ENCODE data around the gene SLC2A14.
"Not testable (repeated sequence)": the region's sequence is repeated elsewhere in the genome, so short reads cannot be mapped to it uniquely, and the experiment has no call there.

Gene SLC2A14

DNA sequence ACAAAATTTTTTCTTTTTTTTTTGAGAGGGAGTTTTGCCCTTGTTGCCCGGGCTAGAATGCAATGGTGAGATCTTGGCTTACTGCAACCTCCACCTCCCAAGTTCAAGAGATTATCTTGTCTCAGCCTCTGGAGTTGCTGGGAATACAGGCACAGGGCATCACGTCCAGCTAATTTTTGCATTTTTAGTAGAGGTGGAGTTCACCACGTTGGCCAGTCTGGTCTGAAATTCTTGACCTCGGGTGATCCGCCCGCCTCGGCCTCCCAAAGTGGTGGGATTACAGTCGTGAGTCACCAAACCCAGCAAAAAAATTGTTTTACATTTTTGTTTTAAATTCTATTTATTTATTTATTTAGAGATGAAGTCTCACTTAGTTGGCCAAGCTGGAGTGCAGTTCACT is 4.7 kb upstream of the SLC2A14 start:
- TF ChIP-seq, protein P1, sequence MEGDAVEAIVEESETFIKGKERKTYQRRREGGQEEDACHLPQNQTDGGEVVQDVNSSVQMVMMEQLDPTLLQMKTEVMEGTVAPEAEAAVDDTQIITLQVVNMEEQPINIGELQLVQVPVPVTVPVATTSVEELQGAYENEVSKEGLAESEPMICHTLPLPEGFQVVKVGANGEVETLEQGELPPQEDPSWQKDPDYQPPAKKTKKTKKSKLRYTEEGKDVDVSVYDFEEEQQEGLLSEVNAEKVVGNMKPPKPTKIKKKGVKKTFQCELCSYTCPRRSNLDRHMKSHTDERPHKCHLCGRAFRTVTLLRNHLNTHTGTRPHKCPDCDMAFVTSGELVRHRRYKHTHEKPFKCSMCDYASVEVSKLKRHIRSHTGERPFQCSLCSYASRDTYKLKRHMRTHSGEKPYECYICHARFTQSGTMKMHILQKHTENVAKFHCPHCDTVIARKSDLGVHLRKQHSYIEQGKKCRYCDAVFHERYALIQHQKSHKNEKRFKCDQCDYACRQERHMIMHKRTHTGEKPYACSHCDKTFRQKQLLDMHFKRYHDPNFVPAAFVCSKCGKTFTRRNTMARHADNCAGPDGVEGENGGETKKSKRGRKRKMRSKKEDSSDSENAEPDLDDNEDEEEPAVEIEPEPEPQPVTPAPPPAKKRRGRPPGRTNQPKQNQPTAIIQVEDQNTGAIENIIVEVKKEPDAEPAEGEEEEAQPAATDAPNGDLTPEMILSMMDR (conservative IDR thresholded peaks at IDR 0.05), result no peak
- H3K27ac ChIP-seq, result no peak overlapping the region

DNA sequence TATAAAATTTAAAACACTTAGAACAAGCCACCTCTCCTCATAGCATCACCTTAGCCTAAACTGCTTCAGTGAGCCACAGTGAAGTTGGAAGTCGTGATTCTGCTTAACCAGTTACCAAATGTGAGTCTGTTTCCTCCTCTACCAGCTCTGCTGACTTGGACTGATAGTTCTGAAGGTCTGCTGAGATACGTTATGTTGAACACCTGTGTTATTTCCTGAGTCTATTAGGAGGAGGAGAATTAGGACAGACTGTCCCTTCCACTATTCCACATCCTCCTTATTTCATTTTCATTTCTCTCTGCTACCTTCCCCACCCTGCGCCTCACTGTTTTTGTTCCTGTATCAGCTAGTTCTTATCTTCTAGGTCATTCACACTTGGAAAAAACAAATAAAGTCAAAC is 2.4 kb downstream of the SLC2A14 start:
- TF ChIP-seq, protein P1 (conservative IDR thresholded peaks at IDR 0.05), result no peak
- no peak overlapping the region for H3K27ac ChIP-seq

DNA sequence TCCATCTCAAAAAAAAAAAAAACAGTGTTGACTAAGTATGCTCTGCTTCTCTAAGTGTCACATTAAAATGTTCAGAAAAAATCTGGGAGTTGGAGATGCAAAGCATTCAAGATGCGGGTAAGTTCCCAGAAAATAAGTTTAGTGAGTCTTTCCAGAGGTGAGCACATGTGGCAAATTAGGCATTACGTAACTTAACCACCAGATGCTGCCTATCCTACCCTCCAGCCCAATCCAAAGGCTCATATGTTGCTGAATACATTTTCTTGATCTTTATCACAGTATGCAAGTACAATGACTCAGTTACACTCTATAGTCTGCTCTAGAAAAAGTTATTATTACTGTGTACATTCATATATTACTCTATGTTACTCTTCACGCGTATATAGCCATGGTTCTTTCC is 3.6 kb downstream of the SLC2A14 start:
- TF ChIP-seq, protein P1 (conservative IDR thresholded peaks at IDR 0.05), result no peak
- H3K27ac ChIP-seq, result no peak overlapping the region

DNA sequence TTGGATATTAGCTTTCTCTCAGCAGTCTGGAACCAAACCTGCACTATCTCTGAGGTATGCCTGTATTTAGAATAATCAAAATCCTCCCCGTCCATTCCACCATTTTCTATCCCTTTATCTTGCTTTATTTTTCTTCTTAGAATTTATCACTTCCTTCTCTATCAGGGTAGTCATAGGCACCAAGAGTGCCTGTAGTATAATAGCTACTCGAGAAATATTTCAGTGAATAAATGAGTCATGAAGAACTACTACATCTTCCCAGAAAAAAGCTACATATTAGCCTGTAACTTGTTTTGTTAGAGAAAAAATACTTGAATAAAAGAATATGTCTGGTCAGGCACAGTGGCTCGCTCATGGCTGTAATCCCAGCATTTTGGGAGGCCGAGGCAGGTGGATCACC is 4.3 kb downstream of the SLC2A14 start:
- TF ChIP-seq, protein P1 (conservative IDR thresholded peaks at IDR 0.05), result no peak
- H3K27ac ChIP-seq, result no peak overlapping the region

DNA sequence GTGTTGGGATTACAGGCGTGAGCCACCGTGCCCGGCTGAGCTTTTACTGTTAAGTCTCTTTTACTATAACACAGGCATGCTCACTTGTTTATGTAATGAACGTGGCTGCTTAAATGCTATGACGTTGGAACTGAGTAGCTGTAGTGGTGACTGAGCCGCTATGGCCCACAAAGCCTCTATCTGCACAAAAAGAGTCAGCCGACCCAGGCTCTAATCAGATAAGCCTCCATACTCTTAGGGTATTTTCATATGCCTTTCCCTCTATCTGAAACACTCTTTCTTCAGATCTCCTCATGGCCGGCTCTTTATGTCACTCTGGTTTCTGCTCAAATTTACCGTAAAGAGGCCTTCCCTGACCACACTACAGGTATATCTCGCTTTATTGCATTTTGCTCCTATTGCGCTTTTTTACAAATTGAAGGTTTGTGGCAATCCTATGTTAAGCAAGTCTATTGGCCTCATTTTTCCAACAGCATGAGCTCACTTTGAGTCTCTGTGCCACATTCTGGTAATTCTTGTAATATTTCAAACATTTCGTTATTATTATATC is 8.0 kb downstream of the SLC2A14 start:
- H3K27ac ChIP-seq, result no peak overlapping the region
- TF ChIP-seq, protein P1 (conservative IDR thresholded peaks at IDR 0.05), result no peak

DNA sequence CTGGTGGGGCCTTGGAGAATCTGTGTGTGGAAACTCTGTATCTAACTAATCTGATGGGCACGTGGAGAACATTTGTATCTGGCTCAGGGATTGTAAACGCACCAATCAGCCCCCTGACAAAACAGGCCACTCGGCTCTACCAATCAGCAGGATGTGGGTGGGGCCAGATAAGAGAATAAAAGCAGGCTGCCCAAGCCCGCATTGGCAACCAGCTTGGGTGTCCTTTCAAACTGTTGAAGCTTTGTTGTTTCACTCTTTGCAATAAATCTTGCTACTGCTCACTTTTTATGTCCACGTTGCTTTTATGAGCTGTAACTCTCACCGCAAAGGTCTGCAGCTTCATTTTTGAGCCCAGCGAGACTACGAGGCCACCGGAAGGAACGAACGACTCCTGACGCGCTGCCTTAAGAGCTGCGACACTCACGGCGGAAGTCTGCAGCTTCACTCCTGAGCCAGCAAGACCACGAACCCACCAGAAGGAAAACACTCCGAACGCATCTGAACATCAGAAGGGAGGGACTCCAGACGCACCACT is 9.8 kb downstream of the SLC2A14 start:
- H3K27ac ChIP-seq, result not testable (repeated sequence)

DNA sequence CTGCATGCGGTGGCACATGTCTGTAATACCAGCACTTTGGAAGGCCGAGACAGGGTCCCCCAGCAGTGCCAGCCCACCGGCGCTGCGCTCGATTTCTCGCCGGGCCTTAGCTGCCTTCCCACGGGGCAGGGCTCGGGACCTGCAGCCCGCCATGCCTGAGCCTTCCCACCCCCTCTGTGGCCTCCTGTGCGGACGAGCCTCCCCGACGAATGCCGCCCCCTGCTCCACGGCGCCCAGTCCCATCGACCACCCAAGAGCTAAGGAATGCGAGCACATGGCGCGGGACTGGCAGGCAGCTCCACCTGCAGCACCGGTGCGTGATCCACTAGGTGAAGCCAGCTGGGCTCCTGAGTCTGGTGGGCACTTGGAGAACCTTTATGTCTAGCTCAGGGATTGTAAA is 10.4 kb downstream of the SLC2A14 start:
- not testable (repeated sequence) for H3K27ac ChIP-seq

DNA sequence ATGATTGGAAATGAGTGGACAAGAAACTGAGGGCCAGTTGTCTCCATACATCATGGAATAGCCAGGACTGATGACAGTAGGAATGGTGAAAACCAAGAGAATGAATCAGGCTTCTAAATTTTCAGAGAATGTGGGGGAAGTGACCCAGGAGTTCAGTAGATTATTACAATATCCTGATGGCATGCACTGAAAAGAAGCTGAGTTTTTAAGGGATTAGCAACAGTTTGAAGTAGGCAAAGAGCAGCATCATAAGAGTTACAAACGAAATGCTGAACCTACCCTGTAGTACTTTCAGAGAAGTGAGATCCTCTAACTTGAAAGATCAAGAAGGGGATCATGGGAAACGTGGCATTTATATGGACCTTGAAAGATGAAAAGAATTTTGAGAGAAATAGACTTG is 13.2 kb downstream of the SLC2A14 start:
- no peak overlapping the region for H3K27ac ChIP-seq
- TF ChIP-seq, protein P1 (conservative IDR thresholded peaks at IDR 0.05), result no peak

DNA sequence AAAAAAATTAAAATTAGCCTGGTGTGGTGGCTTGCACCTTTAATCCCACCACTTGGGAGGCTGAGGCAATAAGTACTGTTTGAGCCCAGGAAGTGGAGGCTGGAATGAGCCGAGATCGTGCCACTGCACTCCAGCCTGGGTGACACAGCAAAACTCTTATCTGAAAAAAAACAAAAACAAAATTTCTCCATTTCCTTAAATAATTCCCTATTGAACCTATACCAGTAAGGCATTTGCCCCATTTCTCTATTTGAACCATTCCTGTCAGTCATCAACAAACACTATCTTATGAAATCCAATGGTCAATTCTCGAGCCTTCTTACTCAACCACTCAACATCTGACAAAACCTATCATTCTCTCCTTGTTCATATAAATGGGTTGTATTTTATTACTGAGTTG is 14.7 kb downstream of the SLC2A14 start:
- TF ChIP-seq, protein P1 (conservative IDR thresholded peaks at IDR 0.05), result no peak
- H3K27ac ChIP-seq, result no peak overlapping the region

Measured in VCaP (cell line).